Nephron progenitor cell (in vitro differentiated cells): ENCODE measurements around the gene KRTAP23-1.
A peak's percentile ranks its signal among the peaks of the same experiment; 100 is the strongest.

Experiments used
- DNase-seq: peaks from one replicate; pipeline ENCODE4 v3.0.0; 2021
- H3K27ac Mint-ChIP-seq: 2 replicates; pipeline ENCODE4 v1.8.0; 2021; ENCODE audit warnings: mild to moderate bottlenecking, moderate library complexity, mixed read lengths
- H3K27me3 Mint-ChIP-seq: 2 replicates; pipeline ENCODE4 v1.8.0; 2021; ENCODE audit warnings: mild to moderate bottlenecking, low read depth, mixed read lengths; ENCODE audit not compliant: poor library complexity
- H3K36me3 Mint-ChIP-seq: 2 replicates; pipeline ENCODE4 v1.8.0; 2021; ENCODE audit warnings: low read depth, mixed read lengths
- H3K4me1 Mint-ChIP-seq: 2 replicates; pipeline ENCODE4 v1.8.0; 2021; ENCODE audit warnings: mixed read lengths
- H3K4me3 Mint-ChIP-seq: 2 replicates; pipeline ENCODE4 v1.8.0; 2021; ENCODE audit warnings: mild to moderate bottlenecking, moderate library complexity, mixed read lengths
- H3K9me3 Mint-ChIP-seq: 2 replicates; pipeline ENCODE4 v1.8.0; 2021; ENCODE audit warnings: mild to moderate bottlenecking, moderate library complexity, mixed read lengths
- CTCF ChIP-seq: fragments of 200-600 bp; sonication (generic); IDR thresholded peaks from 2 replicates; pipeline ENCODE4 v1.5.0; 2021; ENCODE audit warnings: antibody characterized with exemption

Gene KRTAP23-1

GRCh38 chr21:30348506-30348905 lies at the start of gene KRTAP23-1:
Gene KRTAP23-1 (minus strand): TSS chr21:30348606. CDS start chr21:30348606, 0 bp downstream.
- Mint-ChIP-seq H3K4me3 (no peak within 1 kb of the TSS), H3K27me3 (peaks cover 1% of the 10 kb centered on the region), H3K9me3 (peaks cover 33% of the 10 kb centered on the region), H3K36me3 (peaks cover 15% of the 10 kb centered on the region), H3K4me1 (peaks cover 33% of the 10 kb centered on the region), H3K27ac (peak within 1 kb of the TSS; percentile 74)
- TF ChIP-seq CTCF: no peak
- no peak for DNase-seq

DNA sequence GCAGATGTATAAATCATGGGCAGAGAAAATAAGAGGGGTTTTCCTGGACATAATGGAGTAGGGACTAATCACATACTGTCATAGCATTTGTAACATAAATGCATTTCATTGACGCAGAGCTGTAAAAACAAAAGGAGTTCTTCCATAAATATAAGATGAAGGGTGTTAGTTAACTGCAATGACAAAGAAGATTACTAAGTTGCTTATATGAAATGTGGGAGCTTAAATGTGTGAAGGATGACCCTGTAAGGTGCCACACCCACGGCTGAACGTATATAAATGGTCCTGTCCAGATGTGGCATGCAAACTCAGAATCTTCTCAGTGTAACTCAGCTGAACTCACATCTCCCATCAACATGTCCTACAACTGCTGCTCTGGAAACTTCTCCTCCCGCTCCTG lies 47.3 kb upstream of the KRTAP23-1 start, which contains the start of gene KRTAP13-1:
TSS of gene KRTAP13-1 (plus strand) at position 301 of the 400 bp plus-strand sequence. CDS start at position 357, 56 bp downstream.
- no peak for TF ChIP-seq CTCF
- peaks cover 4% of the 10 kb centered on the region for H3K27me3 Mint-ChIP-seq
- H3K9me3 Mint-ChIP-seq: peaks cover 11% of the 10 kb centered on the region
- no peak for DNase-seq
- no peaks in the 10 kb centered on the region for H3K36me3 Mint-ChIP-seq
- H3K27ac Mint-ChIP-seq: no peak within 1 kb of the TSS
- no peaks in the 10 kb centered on the region for H3K4me1 Mint-ChIP-seq
- H3K4me3 Mint-ChIP-seq: no peak within 1 kb of the TSS

GRCh38 chr21:30391492-30392025 lies 43.2 kb upstream of the KRTAP23-1 start:
- TF ChIP-seq CTCF: no peak
- no peak for DNase-seq
- H3K27ac Mint-ChIP-seq: no peak overlapping the region
- peaks cover 4% of the 10 kb centered on the region for H3K27me3 Mint-ChIP-seq
- H3K4me3 Mint-ChIP-seq: no peak overlapping the region
- H3K36me3 Mint-ChIP-seq: peaks cover 4% of the 10 kb centered on the region
- H3K9me3 Mint-ChIP-seq: peaks cover 18% of the 10 kb centered on the region
- no peaks in the 10 kb centered on the region for H3K4me1 Mint-ChIP-seq

DNA sequence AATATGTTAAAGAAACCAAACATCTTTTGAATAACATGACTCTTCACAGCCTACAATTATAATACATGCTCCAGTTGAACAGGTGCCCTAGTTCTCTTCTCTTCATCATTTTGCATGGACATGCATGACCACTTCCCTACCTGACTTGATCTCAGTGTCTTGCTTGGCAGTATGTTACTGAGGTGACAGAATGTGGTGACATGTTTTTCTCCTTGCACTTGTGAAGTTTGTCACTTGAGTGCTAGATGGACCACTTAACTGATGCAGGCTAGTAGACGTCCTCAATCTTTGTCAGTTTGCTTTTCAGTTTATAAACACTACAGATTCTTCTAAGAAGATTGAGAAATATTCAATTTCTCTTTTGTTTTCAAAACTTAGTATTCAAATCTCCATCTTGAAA lies 33.8 kb upstream of the KRTAP23-1 start:
- Mint-ChIP-seq H3K27me3 (peaks cover 6% of the 10 kb centered on the region), H3K4me3 (no peak overlapping the region), H3K27ac (no peak overlapping the region), H3K36me3 (no peaks in the 10 kb centered on the region), H3K9me3 (peaks cover 5% of the 10 kb centered on the region), H3K4me1 (no peaks in the 10 kb centered on the region)
- DNase-seq: no peak
- no peak for TF ChIP-seq CTCF

DNA sequence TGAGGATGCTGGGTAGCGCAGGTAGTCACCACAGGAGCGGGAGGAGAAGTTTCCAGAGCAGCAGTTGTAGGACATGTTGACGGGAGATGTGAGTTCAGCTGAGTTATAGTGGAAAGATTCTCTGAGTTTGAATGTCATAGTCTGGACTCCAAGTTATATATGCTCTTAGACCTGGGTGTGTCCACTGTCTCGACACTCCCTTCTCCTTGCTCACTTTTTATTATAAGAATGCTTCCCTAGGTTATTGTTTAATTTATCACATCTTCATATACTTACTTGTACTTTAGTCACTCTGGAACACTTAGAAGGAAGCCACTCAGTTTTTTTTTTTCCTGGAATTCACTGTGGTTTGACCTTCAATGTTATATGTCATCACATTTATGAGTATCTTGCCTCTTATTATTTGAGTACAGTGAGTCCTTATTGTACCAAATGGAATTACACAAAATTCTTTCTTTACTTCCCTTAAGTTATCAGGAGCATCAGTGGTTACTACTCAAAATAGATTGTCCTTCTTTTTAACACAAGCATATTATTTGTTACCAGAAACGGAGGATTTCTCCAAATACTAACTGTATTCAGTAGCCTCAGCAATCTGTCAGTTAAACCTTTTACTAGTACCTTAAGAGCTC lies 23.8 kb upstream of the KRTAP23-1 start, which contains the start of gene KRTAP13-2:
TSS of gene KRTAP13-2 (minus strand) at position 133 of the 632 bp plus-strand sequence. CDS start at position 75, 58 bp downstream.
- TF ChIP-seq CTCF: no peak
- DNase-seq: no peak
- Mint-ChIP-seq H3K27ac (no peak within 1 kb of the TSS), H3K4me1 (no peaks in the 10 kb centered on the region), H3K27me3 (peaks cover 12% of the 10 kb centered on the region), H3K36me3 (no peaks in the 10 kb centered on the region), H3K9me3 (peaks cover 13% of the 10 kb centered on the region), H3K4me3 (no peak within 1 kb of the TSS)

DNA sequence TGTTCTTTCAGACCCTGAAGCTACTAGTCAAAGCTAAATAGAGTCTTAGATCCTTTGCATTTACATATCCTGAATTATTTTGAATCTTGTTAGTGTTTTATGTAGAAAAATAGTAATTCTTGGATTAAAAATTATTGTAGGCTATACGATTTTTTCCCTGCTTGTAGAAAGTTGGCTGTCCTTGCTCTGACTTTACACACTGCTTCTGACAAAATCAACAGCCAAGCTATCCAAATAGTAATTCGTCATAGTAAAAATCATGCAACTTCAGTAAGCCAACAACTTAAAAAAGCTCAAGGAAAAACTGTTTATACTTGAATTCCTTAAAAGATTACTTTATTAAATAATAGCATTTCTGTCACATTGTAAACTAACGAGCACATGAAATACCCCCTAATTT lies 7.5 kb upstream of the KRTAP23-1 start:
- H3K4me3 Mint-ChIP-seq: no peak overlapping the region
- TF ChIP-seq CTCF: no peak
- H3K36me3 Mint-ChIP-seq: no peaks in the 10 kb centered on the region
- DNase-seq: no peak
- H3K27me3 Mint-ChIP-seq: peaks cover 5% of the 10 kb centered on the region
- H3K4me1 Mint-ChIP-seq: no peaks in the 10 kb centered on the region
- H3K9me3 Mint-ChIP-seq: peaks cover 8% of the 10 kb centered on the region
- no peak overlapping the region for H3K27ac Mint-ChIP-seq
